ENCODE data around the gene CTNND2. TPM values are rescaled to one million over a fixed set of nuclear protein-coding genes. Genes with fewer than 3 reads are reported as not detected.

CTNND2 gene
- total RNA-seq, 2 donors from 2014 or later = not detected

GRCh38 chr5:11557063-11557462 is 347.2 kb downstream of the CTNND2 start:
- ATAC-seq (no peak), DNase-seq (ENCODE audit: low spot score in 2 of 2) (no peak)
- H3K9me3 Mint-ChIP-seq = peaks cover 0 to 17% of the 10 kb centered on the region in 2 donors
- no peak overlapping the region for H3K27ac Mint-ChIP-seq
- peaks cover 0 to 6% of the 10 kb centered on the region in 2 donors for H3K36me3 Mint-ChIP-seq

- ATAC-seq = no peak
- H3K27ac Mint-ChIP-seq = no peak overlapping the region
- peaks cover 0 to 6% of the 10 kb centered on the region in 2 donors for H3K36me3 Mint-ChIP-seq
- DNase-seq (ENCODE audit: low spot score in 2 of 2) = no peak
- H3K9me3 Mint-ChIP-seq = peaks cover 0 to 16% of the 10 kb centered on the region in 2 donors
Observed at GRCh38 chr5:11555171-11555570, 349.1 kb downstream of the CTNND2 start.

GRCh38 chr5:11547730-11548129 is 356.5 kb downstream of the CTNND2 start:
- ATAC-seq (no peak), DNase-seq (ENCODE audit: low spot score in 2 of 2) (no peak)
- H3K36me3 Mint-ChIP-seq = no peaks in the 10 kb centered on the region
- H3K9me3 Mint-ChIP-seq = peaks cover 0 to 2% of the 10 kb centered on the region in 2 donors
- H3K27ac Mint-ChIP-seq = no peak overlapping the region

- H3K36me3 Mint-ChIP-seq = no peaks in the 10 kb centered on the region
Observed at GRCh38 chr5:11547140-11547539, 357.1 kb downstream of the CTNND2 start.

GRCh38 chr5:11540112-11540511 is 364.1 kb downstream of the CTNND2 start:
- H3K9me3 Mint-ChIP-seq = peaks cover 0 to 2% of the 10 kb centered on the region in 2 donors
- H3K36me3 Mint-ChIP-seq = no peaks in the 10 kb centered on the region
- ATAC-seq (no peak), DNase-seq (ENCODE audit: low spot score in 2 of 2) (no peak)
- no peak overlapping the region for H3K27ac Mint-ChIP-seq

More at GRCh38 chr5:11547140-11547539, 357.1 kb downstream of the CTNND2 start:
- DNase-seq (ENCODE audit: low spot score in 2 of 2) = no peak
- Mint-ChIP-seq H3K9me3 (peaks cover 0 to 2% of the 10 kb centered on the region in 2 donors), H3K27ac (no peak overlapping the region)
- ATAC-seq = no peak

- no peaks in the 10 kb centered on the region for H3K36me3 Mint-ChIP-seq
- H3K9me3 Mint-ChIP-seq = no peaks in the 10 kb centered on the region
- ATAC-seq = no peak
Observed at GRCh38 chr5:11531811-11532555, 372.3 kb downstream of the CTNND2 start.

GRCh38 chr5:11528720-11529119 is 375.5 kb downstream of the CTNND2 start:
- DNase-seq (ENCODE audit: low spot score in 2 of 2) = no peak
- H3K27ac Mint-ChIP-seq = no peak overlapping the region
- no peak for ATAC-seq
- H3K9me3 Mint-ChIP-seq = no peaks in the 10 kb centered on the region
- no peaks in the 10 kb centered on the region for H3K36me3 Mint-ChIP-seq

More at GRCh38 chr5:11531811-11532555, 372.3 kb downstream of the CTNND2 start:
- no peak for DNase-seq (ENCODE audit: low spot score in 2 of 2)
- H3K27ac Mint-ChIP-seq = no peak overlapping the region

- Mint-ChIP-seq H3K9me3 (no peaks in the 10 kb centered on the region), H3K27ac (no peak overlapping the region), H3K36me3 (no peaks in the 10 kb centered on the region)
- DNase-seq (ENCODE audit: low spot score in 2 of 2) (no peak), ATAC-seq (no peak)
Observed at GRCh38 chr5:11527652-11528349, 376.4 kb downstream of the CTNND2 start.

- Mint-ChIP-seq H3K36me3 (no peaks in the 10 kb centered on the region), H3K9me3 (no peaks in the 10 kb centered on the region), H3K27ac (no peak overlapping the region)
- ATAC-seq (no peak), DNase-seq (ENCODE audit: low spot score in 2 of 2) (no peak)
Observed at GRCh38 chr5:11525020-11525419, 379.2 kb downstream of the CTNND2 start.

GRCh38 chr5:11524188-11524587 is 380.1 kb downstream of the CTNND2 start:
- H3K27ac Mint-ChIP-seq = no peak overlapping the region
- H3K36me3 Mint-ChIP-seq = no peaks in the 10 kb centered on the region

GRCh38 chr5:11522796-11523195 is 381.4 kb downstream of the CTNND2 start:
- no peak for DNase-seq (ENCODE audit: low spot score in 2 of 2)
- peaks cover 0 to 1% of the 10 kb centered on the region in 2 donors for H3K9me3 Mint-ChIP-seq

More at GRCh38 chr5:11524188-11524587, 380.1 kb downstream of the CTNND2 start:
- ATAC-seq (no peak), DNase-seq (ENCODE audit: low spot score in 2 of 2) (no peak)
- no peaks in the 10 kb centered on the region for H3K9me3 Mint-ChIP-seq

GRCh38 chr5:11520241-11520930 is 383.9 kb downstream of the CTNND2 start:
- ATAC-seq = no peak
- DNase-seq (ENCODE audit: low spot score in 2 of 2) = no peak
- Mint-ChIP-seq H3K27ac (no peak overlapping the region), H3K9me3 (peaks cover 0 to 4% of the 10 kb centered on the region in 2 donors), H3K36me3 (no peaks in the 10 kb centered on the region)

More at GRCh38 chr5:11522796-11523195, 381.4 kb downstream of the CTNND2 start:
- Mint-ChIP-seq H3K27ac (no peak overlapping the region), H3K36me3 (no peaks in the 10 kb centered on the region)
- ATAC-seq = no peak

- no peak overlapping the region for H3K27ac Mint-ChIP-seq
- no peaks in the 10 kb centered on the region for H3K36me3 Mint-ChIP-seq
- no peak for ATAC-seq
- DNase-seq (ENCODE audit: low spot score in 2 of 2) = no peak
- peaks cover 0 to 4% of the 10 kb centered on the region in 2 donors for H3K9me3 Mint-ChIP-seq
Observed at GRCh38 chr5:11519236-11519635, 385.0 kb downstream of the CTNND2 start.

- DNase-seq (ENCODE audit: low spot score in 2 of 2) (no peak), ATAC-seq (no peak)
- peaks cover 0 to 4% of the 10 kb centered on the region in 2 donors for H3K9me3 Mint-ChIP-seq
- no peak overlapping the region for H3K27ac Mint-ChIP-seq
- no peaks in the 10 kb centered on the region for H3K36me3 Mint-ChIP-seq
Observed at GRCh38 chr5:11518676-11519075, 385.6 kb downstream of the CTNND2 start.

- ATAC-seq (no peak), DNase-seq (ENCODE audit: low spot score in 2 of 2) (no peak)
- Mint-ChIP-seq H3K36me3 (no peaks in the 10 kb centered on the region), H3K27ac (no peak overlapping the region), H3K9me3 (peaks cover 0 to 4% of the 10 kb centered on the region in 2 donors)
Observed at GRCh38 chr5:11514705-11515432, 389.4 kb downstream of the CTNND2 start.

- no peak for ATAC-seq
- DNase-seq (ENCODE audit: low spot score in 2 of 2) = no peak
- Mint-ChIP-seq H3K9me3 (no peaks in the 10 kb centered on the region), H3K27ac (no peak overlapping the region), H3K36me3 (no peaks in the 10 kb centered on the region)
Observed at GRCh38 chr5:11511878-11512277, 392.4 kb downstream of the CTNND2 start.
